Nephron (organoid): Measurements from ENCODE around the gene SMARCD1.
A peak's percentile ranks its signal among the peaks of the same experiment; 100 is the strongest.

Source experiments
- H3K27ac Mint-ChIP-seq, 3 experiments: 2 replicates each; pipeline ENCODE4 v1.8.0; 2020; ENCODE audit warnings: mixed read lengths in 3 of 3, mild to moderate bottlenecking in 2 of 3, moderate library complexity in 1 of 3
- H3K27me3 Mint-ChIP-seq: 2 replicates; pipeline ENCODE4 v1.8.0; 2021; ENCODE audit warnings: low read depth, mild to moderate bottlenecking, moderate library complexity, mixed read lengths
- H3K36me3 Mint-ChIP-seq: 2 replicates; pipeline ENCODE4 v1.8.0; 2020; ENCODE audit warnings: low read depth, mixed read lengths
- H3K4me1 Mint-ChIP-seq: 2 replicates; pipeline ENCODE4 v1.8.0; 2020; ENCODE audit warnings: mixed read lengths
- H3K4me3 Mint-ChIP-seq, 3 experiments: 2 replicates each; pipeline ENCODE4 v1.8.0; 2020; ENCODE audit warnings: mild to moderate bottlenecking in 3 of 3, mixed read lengths in 3 of 3, moderate library complexity in 2 of 3
- H3K9me3 Mint-ChIP-seq: 2 replicates; pipeline ENCODE4 v1.8.0; 2020; ENCODE audit warnings: mixed read lengths
- CTCF ChIP-seq, 3 experiments: fragments of 200-600 bp; sonication (generic); IDR thresholded peaks; one replicate each; pipeline ENCODE4 v1.5.0; 2021; ENCODE audit warnings: antibody characterized with exemption in 3 of 3; ENCODE audit not compliant: unreplicated experiment in 3 of 3

Gene SMARCD1

GRCh38 chr12:50074936-50075807 lies 10.0 kb upstream of the SMARCD1 start:
- peak overlapping the region in 1 of 3 experiments; percentile 56 for H3K27ac Mint-ChIP-seq
- H3K4me1 Mint-ChIP-seq = peaks cover 9% of the 10 kb centered on the region
- peaks cover 7% of the 10 kb centered on the region for H3K27me3 Mint-ChIP-seq
- no peaks in the 10 kb centered on the region for H3K9me3 Mint-ChIP-seq
- no peak overlapping the region for H3K4me3 Mint-ChIP-seq
- TF ChIP-seq CTCF (IDR thresholded peaks at IDR 0.05; ENCODE audit: unreplicated experiment in 3 of 3) = peak; percentile 92 to 95 (median 94)
- no peaks in the 10 kb centered on the region for H3K36me3 Mint-ChIP-seq

GRCh38 chr12:50075808-50076170 lies 9.4 kb upstream of the SMARCD1 start:
- H3K36me3 Mint-ChIP-seq = no peaks in the 10 kb centered on the region
- TF ChIP-seq CTCF (IDR thresholded peaks at IDR 0.05; ENCODE audit: unreplicated experiment in 3 of 3) = no peak
- peaks cover 2% of the 10 kb centered on the region for H3K4me1 Mint-ChIP-seq
- H3K9me3 Mint-ChIP-seq = no peaks in the 10 kb centered on the region
- no peak overlapping the region for H3K27ac Mint-ChIP-seq
- H3K4me3 Mint-ChIP-seq = no peak overlapping the region
- H3K27me3 Mint-ChIP-seq = peaks cover 7% of the 10 kb centered on the region

GRCh38 chr12:50077099-50077498 lies 8.0 kb upstream of the SMARCD1 start:
- Mint-ChIP-seq H3K27ac (no peak overlapping the region), H3K36me3 (no peaks in the 10 kb centered on the region), H3K9me3 (no peaks in the 10 kb centered on the region), H3K4me3 (no peak overlapping the region), H3K27me3 (peaks cover 7% of the 10 kb centered on the region), H3K4me1 (peaks cover under 1% of the 10 kb centered on the region)
- no peak for TF ChIP-seq CTCF (IDR thresholded peaks at IDR 0.05; ENCODE audit: unreplicated experiment in 3 of 3)

- Mint-ChIP-seq H3K27ac (no peak overlapping the region), H3K4me1 (peaks cover 7% of the 10 kb centered on the region), H3K36me3 (no peaks in the 10 kb centered on the region), H3K9me3 (no peaks in the 10 kb centered on the region), H3K4me3 (no peak overlapping the region), H3K27me3 (peaks cover 4% of the 10 kb centered on the region)
- TF ChIP-seq CTCF (IDR thresholded peaks at IDR 0.05; ENCODE audit: unreplicated experiment in 3 of 3) = no peak
Measured at GRCh38 chr12:50078281-50078680, 6.9 kb upstream of the SMARCD1 start.

- H3K27me3 Mint-ChIP-seq = peaks cover 4% of the 10 kb centered on the region
Measured at GRCh38 chr12:50079771-50080170, 5.4 kb upstream of the SMARCD1 start.

More at GRCh38 chr12:50079771-50080170, 5.4 kb upstream of the SMARCD1 start:
- no peak for TF ChIP-seq CTCF (IDR thresholded peaks at IDR 0.05; ENCODE audit: unreplicated experiment in 3 of 3)
- no peak overlapping the region for H3K27ac Mint-ChIP-seq
- no peaks in the 10 kb centered on the region for H3K36me3 Mint-ChIP-seq
- no peak overlapping the region for H3K4me3 Mint-ChIP-seq
- peaks cover 14% of the 10 kb centered on the region for H3K4me1 Mint-ChIP-seq
- H3K9me3 Mint-ChIP-seq = no peaks in the 10 kb centered on the region
